Activated T-cell treated with anti-CD3 and anti-CD28 coated beads, Interleukin-2, amount 50 U/mL, for 1 hour (primary cell): ENCODE data around the gene BEAN1.
"Not testable (repeated sequence)": the region's sequence is repeated elsewhere in the genome, so short reads cannot be mapped to it uniquely, and the experiment has no call there.

ENCODE experiments used
- DNase-seq: peaks from one replicate; pipeline ENCODE4 v3.0.0-alpha.2; 2020

The BEAN1 gene

DNA sequence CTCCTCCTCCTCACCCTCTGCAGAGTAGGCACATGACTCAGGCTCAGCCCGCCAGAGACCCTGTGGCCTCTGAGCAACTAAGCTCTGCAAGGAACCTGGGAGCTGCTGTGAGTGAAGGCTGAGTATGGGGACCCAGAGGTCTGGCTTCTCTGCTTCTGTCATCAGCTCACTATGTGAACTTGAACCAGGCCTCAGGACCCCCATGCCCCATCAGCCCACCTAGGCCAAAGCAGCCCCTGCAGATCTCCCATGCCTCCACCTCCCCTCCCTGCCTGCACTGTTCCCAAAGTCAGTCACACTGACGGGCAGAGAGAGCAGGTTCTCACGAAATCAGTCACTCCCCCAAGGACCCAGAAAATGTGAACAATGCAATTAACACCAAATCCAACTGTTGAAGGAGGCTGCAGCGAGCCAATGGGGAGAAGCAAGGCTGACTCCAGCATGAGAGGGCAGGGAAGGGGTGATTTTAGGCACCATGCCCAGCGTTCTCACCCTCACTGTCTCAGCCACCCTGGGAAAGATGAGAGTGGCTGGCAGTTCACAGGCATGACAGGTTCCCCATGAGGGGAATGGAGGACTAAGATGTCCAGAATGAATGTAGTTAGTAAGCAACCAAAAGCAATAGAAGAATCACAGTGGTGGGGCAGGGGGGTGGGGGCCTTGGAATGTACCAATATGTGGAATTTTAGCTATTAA, 60.6 kb downstream of the BEAN1 start:
- DNase-seq = no peak

DNA sequence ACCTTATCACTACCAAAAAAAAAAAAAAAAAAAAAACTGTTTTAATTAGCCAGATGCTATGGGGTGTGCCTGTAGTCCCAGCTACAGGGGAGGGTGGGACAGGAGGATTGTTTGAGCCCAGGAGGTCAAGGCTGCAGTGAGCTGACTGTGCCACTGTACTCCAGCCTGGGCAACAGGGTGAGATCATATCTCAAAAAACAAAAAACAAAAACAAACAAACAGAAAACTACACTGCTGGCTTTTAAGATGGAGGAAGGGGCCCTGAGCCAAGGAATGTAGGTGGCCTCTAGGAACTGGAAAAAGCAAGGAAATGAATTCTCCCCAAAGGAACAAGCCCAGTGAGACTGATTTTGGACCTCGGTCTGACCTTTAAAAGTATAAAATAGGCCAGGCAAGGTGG, 61.4 kb downstream of the BEAN1 start:
- no peak for DNase-seq

DNA sequence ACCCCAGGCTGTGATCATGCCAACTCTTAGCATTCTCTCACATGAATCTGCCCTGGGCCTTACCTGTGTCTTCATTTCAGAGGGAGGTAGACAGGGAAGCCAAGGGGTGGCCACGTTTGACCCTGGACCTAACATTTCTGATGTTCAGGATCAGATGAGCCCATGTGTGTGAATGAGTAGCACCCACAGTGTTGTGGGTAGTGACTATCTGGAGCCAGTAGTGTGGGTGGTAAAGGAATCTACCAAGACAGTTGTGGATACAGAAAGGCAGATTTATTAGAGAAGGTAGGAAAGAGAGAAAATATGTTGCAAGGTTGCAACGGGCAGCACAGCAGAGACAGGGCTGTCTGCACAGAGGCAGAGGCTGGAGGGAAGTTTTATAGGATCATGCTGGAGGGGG, 62.3 kb downstream of the BEAN1 start:
- DNase-seq = peak; percentile 9

DNA sequence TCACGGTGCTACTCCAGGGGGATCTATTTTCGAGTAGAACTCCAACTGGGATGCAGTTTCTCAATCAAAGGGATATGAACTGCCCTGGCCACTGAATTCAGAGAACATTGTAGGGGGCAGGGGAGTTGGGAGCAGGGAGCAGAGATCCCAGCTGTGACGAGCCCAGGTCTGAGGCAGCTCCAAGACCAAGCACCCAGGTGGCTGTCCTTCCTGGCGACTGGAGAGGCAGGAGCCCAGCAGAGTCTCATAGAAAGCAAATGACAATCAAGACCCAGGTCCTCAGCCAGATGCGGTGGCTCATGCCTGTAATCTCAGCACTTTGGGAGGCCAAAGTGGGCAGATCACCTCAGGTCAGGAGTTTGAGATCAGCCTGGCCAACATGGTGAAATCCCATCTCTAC, 62.7 kb downstream of the BEAN1 start:
- DNase-seq = peak; percentile 8

DNA sequence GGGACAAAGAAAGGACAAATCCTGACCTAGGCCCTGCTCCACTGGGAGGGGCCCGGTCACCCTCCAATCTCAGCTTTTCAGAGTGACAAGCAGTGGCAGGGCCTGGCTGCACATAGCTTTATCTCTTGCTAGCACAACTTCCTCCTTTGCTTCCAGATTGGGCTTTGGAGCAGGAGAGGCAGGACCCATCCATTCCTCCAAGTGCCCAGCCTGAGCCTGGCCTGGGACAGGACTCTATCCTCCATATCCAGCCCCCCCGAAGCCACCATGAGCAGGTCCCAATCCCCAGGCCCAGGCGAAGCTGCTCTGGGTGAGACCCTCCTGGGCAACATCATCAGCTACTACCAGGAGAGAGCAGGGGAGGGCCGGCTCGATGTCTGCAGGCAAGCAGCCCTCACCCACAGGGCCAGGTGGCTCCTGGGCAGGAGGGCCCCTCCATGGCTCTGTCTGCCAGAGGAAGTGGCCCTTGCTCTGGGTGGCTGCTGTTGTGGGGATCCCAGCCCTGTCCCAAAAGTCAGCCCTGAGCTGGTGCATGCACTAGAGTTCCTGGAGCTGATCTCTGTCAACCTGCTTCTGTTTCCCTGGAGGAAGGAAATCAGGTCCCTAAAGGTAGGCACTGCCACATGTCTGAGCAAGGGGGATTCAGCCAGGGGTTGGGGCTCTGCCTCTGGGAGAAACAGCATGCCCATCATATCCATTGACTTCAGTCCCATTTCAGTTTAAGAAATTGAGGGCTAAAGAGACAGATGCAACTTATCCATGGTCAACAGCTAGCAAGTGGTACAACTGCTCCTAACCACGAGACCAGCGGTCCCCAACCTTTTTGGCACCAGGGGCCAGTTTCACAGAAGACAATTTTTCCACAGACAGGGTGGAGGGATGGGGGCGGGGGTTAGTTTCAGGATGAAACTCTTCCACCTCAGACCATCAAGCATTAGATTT, 64.0 kb downstream of the BEAN1 start:
- DNase-seq = no peak

DNA sequence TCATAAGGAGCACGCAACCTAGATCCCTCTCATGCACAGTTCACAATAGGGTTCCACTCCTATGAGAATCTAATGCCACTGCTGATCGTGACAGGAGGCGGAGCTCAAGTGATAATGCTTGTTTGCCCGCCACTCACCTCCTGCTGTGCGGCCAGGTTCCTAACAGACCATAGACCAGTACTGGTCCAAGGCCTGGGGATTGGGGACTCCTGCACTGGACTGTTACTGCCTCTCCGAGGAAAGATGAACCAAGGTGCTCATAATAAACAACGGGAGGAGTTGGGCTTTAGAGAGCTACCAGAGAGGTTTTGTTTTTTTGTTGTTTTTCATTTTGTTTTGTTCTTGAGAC, 64.6 kb downstream of the BEAN1 start:
- no peak for DNase-seq

DNA sequence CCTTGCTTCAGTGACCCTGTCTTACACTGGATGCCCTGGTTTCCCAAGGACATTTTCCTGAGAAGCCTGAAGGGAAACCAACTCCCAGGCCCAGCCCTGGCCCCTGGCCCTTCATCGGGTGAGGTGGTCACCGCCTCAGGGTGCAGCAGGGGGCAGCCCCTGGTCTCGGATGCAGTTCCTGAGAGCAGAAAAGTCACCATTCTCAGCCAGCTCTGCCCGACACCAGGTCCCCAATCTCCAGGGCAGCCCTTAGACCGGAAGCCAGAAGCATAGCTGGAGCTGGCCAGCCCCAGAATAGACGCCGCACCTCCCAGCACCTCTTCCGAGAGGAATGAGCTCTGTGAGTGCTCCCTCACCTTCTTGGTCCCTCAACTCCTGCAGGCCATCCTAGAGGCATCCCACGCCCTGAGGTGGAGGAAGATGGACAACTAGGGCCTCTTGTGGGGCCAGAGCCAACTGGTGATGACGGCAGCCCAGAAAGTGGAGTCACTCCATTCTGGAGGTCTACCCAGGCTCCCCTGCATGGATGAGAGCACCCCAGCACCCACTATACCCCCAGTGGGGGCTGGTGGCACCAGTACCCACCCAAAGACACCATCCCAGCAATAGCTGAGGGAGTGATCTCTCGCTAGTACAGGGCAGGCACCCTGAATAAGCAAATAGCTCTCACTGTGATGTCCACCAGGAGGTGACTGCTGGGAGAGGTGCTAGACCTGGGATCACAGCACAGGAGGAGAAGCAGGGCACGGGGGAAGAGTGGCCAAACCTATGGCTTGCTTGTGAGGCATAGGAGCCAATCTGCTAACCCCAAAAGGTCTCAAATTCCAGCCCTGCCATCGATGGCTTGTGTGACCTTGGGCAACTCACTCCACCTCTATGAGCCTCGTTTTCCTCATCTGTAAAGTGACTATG, 66.7 kb downstream of the BEAN1 start:
- no peak for DNase-seq

DNA sequence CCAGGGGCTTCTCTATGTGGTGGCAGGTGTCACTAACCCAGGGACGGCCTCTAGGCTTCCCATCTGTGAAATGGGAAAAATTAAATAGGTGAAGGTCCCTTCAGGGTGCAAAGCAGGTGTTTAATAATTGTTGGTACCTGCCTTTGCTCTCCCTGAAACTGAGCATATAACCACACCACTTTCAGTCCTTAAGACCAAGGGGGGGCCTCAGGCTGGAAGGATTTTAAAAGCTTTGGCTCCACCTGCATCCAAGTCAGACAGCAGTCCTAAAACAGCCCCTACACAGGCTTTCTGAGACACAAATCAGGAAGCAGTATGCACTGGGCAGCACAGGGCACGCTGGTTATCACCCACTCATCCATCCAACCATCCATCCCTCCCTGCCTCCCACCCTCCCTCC, 67.8 kb downstream of the BEAN1 start:
- no peak for DNase-seq

DNA sequence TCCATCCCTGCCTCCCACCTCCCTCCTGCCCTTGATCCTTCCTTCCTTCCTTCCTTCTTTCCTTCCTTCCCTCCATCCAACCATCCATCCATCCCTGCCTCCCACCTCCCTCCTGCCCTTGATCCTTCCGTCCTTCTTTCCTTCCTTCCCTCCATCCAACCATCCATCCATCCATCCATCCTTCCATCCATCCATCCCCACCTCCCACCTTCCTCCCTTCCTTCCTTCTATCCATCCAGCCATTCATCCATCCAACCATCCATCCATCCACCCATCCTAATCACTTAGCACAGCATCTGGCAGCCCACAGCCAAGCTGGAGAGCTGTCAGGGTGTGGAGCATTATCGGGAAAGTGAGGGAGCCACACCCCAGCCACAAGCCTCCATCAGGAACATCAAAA, 68.3 kb downstream of the BEAN1 start:
- DNase-seq = no peak

DNA sequence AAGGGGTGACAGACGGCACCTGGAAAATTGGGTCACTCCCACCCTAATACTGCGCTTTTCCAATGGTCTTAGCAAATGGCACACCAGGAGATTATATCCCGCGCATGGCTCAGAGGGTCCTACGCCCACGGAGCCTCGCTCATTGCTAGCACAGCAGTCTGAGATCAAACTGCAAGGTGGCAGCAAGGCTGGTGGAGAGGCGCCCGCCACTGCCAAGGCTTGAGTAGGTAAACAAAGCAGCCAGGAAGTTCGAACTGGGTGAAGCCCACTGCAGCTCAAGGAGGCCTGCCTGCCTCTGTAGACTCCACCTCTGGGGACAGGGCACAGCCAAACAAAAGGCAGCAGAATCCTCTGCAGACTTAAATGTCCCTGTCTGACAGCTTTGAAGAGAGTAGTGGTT, 69.1 kb downstream of the BEAN1 start:
- not testable (repeated sequence) for DNase-seq

DNA sequence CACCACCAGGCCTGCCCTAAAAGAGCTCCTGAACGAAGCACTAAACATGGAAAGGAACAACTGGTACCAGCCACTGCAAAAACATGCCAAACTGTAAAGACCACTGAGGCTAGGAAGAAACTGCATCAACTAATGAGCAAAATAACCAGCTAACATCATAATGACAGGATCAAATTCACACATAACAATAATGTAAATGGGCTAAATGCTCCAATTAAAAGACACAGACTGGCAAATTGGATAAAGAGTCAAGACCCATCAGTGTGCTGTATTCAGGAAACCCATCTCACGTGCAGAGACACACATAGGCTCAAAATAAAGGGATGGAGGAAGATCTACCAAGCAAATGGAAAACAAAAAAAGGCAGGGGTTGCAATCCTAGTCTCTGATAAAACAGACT, 70.8 kb downstream of the BEAN1 start:
- DNase-seq = not testable (repeated sequence)

DNA sequence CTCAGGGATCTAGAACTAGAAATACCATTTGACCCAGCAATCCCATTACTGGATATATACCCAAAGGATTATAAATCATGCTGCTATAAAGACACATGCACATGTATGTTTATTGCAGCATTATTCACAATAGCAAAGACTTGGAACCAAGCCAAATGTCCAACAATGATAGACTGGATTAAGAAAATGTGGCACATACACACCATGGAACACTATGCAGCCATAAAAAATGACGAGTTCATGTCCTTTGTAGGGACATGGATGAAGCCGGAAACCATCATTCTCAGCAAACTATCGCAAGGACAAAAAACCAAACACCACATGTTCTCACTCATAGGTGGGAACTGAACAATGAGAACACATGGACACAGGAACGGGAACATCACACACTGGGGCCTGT, 74.5 kb downstream of the BEAN1 start:
- DNase-seq = not testable (repeated sequence)

DNA sequence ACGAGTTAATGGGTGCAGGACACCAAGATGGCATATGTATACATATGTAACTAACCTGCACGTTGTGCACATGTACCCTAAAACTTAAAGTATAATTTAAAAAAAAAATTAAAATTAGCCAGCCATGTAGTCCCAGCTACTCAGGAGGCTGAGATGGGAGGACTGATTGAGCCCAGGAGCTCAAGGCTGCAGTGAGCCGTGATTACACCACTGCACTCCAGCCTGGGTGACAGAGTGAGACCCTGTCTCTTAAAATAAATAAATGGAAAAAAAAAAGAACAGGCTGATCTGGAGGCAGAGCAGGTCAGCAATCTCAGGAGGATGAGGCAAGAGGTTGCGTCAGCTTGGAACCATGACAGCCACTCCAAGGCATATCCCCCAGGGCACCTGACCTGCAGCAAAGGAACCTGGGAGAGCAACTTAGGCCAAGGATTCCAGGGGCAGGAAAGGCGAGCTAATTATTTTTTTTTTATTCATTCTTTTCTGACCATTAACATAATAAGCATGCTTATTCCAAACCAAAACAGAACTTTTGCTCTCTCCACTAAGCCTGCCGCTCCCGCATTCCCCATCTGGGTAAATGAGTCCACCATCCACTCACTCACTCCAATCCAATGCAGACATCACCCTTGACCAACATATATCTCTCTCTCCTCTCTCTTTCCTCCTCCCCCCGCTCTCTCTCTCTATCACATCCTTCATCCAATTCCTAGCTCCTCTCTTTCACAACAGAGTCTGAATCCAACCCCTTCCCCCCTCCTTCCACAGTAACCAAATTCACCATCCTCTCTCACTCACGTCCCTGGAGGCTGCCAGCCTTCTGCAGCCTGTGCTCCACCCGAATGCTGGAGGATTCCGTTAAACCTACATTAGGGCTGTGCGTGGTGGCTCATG, 75.2 kb downstream of the BEAN1 start:
- DNase-seq = no peak

DNA sequence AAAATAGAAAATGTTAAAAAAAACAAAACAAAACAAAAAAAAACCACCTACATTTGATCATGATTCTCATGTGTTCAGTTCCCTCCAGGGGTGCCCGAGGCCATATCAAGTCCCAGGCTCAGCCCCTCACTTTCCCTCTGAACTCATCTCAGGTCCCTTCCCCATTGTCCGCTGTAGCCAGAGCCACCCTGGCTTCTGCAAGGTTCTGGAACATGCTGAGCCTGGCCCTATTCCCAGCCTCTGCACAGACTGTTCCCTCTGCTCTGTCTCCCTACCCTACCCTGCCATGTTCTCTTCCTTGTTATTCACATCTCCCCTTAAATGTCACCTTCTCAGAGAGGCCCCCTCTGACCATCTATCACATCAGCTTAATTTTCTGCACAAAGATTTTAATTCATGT, 75.9 kb downstream of the BEAN1 start:
- DNase-seq = no peak

DNA sequence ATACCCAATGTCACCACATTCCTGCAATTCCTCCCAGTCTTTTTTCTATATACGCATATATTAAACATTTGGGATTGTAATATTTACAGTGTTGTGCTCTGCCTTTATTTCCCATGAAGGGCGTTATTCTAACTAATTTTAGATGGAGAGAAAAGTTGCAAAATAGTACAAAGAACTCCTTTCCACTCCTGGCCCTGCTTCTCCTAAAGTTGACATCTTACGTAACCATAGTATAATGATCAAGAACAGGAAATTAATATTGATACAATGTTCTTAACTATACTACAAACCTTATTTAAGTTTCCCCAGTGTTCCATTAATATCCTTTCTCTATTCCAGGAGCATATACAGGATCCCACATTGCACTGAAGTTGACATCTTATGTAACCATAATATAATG, 76.5 kb downstream of the BEAN1 start:
- DNase-seq = no peak

DNA sequence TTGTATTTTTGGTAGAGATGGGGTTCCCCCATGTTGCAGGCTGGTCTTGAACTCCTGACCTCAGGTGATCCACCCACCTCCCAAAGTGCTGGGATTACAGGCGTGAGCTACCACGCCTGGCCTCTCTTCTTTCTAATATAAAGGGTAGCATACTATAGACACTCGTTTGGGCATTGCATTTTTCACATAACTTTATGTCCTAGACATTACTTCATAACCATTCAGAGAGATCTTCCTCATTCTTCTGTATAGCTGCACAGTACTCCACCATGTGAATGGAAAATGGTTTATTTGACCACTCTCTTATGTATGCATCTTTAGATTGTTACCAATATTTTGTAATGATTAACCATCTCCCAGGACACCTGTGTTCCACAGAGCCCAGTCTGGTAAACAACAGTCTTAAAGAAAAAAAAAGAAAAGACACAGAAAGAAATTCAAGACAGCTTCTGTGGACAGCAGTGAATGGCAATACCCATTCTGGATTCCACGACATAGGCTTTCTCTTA, 80.7 kb downstream of the BEAN1 start:
- no peak for DNase-seq

DNA sequence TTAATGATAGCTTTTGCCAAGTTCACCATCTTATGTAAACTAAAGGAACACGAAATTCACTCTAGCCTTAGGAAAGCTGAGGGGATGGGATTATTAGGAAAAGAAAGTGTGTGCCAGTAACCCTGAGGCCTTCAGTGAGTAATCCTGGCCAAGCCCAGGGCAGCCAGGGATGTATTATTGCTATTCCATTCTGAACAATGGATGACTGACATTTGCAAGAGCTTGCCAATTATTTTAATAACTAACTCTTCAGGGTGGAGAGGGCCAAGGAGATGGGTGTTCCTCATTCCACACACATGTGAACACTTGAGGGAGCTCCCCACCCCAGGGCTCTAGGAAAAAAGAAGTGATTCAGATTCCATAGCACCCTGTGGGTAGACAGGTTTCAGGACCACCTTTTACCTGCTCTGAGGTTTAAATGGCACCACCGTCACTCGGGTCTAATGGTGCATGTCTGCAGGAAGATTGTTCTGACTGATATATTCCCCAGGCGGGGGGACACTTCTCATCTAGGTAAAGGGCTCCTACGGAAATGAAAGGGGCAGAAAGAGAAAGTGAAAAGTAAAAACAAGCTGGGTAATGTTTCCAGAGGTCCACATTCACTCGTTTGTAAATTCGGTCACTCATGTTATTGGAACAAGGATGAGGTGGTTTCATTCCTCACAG, 81.3 kb downstream of the BEAN1 start:
- DNase-seq = no peak

DNA sequence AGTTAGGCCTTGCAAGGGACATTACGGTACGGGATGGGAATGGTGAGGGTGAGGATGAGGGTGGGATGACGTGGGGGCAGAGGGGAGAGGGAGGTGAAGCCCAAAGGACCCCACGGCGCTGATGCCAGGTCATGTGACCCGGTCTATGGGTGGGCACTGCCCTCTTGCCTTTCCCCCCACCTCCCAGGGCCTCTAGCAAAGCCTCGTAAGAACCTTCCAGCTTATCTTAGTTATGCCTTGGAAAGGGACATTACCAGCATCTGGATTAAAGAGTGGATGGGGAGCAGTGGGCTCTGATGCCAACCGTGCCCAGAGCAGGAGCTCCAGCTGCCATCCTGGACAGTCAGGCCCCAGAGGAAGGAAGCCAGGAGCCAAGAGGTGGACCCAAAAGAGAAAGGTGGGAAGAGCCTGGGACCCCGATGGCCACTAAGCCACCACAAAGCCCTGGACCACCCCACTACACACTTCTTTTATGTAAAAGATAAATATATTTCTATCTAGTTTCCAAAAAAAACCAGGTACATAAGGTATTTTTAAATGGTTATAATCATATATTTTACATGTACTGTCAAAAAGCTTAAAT, 81.9 kb downstream of the BEAN1 start:
- DNase-seq = peak; percentile 8

DNA sequence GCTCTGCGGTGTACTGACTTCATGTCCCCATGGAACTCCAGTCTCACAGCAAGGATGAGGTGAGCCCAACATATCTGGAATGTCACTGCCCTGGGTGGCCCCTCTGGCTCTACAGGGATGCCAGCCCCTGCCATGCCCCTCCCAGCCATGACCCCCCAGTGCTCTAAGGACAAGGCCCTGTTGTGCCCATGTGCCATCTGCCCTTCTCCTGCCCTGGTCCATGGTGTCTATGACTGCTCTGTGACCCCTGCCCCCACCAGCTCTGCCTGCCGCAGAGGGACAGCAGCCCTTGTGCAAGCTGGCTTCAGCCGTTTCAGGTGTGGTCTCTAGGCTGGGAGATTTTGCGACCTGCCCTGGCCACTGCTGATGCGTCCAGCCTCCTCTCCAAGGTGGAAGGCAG, 82.5 kb downstream of the BEAN1 start:
- peak; percentile 5 for DNase-seq

DNA sequence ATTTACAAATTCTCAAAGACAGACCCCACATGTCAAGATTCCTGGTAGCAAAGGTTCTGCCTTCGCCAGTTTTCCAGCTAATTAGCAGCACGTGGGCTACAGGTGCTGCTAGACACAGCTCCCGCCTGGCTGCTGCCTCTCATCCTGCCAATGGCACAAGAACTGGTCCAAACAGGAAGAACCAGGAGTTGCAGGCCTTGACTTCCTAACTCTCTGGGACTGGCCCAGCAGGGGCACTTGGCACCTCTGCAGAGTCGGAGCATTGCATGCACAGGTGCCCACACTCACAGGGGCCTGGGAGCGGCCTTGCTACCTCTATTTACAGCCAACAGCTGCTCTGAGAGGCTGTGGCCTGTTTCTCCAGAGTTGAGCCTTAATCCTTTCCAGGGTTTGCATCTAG, 83.2 kb downstream of the BEAN1 start:
- no peak for DNase-seq
